Inferior parietal cortex (tissue), 1 donor: ENCODE data around the gene SHH.
"Not testable (repeated sequence)": the region's sequence is repeated elsewhere in the genome, so short reads cannot be mapped to it uniquely, and the experiment has no call there.

Experiments used
- DNase-seq: peaks from one replicate; pipeline ENCODE4 v3.0.0-alpha.2; 2016; ENCODE audit errors: extremely low spot score

Gene SHH

DNA sequence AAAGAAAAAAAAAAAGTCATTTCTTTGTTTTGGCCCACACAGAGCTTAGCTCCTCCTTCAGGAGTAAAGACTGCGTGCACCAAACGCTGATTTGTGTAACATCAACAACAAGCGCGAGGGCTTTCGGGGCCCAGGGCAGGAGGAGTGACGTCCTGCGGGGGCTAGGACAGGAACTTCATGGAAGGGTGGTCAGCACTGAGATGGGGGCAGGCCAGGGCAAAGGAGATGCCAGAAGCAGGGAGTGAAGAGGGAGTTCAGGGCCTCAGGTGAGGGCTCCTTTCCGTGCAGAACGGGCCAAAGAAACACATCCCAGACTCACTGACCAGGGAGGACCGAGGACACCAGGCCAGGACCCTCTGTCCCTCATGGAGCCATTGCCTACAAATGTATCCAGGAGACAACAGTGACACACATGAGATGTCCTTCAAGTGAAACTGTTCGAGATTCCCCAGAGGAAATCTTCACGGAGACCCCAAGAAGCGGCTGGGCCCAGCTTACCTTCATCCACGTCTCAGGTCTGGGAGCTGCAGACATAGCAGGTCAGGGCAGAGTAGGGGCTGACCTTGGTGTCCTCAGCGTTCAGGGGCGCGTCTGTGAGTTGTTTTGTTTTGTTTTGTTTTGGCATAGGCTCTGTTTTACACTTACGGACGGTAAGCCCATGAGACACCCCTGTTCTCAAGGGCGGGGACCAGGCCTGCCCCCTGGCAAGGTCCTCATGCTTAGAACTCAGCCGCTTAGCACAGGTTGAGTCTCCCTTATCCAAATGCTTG is 30.4 kb upstream of the SHH start:
- no peak for DNase-seq

DNA sequence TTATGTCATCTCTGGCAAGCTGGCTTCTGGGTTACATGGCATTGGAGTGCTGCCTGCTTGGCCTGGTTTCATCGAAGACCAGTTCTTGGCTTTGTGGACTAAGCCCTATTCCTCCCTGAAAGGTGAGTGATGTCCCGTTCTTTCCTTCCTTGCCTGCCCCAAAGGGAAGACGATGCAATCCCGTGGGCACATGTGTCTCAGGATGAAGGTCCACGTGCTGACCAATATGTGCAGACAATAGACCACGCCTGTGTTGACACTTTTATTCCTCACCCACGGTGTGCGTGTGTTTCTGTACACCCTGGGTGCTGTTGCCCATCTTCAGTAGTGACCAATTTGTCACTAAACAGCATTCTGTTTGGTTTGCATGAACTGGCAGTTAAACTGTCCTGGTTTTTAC is 28.6 kb upstream of the SHH start:
- no peak for DNase-seq

DNA sequence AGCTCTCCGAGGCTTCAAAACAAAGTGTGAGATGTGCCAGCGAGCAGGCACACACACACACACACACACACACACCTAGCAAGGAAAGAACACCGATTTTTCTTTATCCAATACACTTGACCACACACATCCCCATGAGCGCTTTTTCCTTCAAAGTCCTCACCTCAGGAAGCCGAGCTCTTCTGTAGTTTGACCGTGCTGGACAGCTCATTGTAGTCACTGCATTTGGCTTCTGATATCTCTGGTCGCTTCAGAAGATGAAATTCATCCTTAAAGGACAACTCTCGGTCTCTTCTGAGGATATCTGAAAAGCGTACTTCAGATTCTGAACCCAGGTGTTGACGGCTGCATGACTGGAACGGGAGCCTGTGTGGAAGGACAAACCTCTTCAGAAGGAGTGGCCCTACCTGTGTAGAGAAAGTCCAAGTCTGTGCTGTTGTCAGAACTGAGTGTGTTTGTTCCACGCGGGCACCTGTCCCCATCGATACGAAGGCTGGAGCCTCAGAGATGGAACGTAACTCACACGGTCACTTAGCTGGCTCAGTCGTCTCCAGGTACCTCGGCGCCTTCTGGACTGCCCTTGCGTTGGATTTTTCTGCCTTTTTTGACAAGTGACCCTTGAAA is 28.1 kb upstream of the SHH start:
- DNase-seq, result no peak

DNA sequence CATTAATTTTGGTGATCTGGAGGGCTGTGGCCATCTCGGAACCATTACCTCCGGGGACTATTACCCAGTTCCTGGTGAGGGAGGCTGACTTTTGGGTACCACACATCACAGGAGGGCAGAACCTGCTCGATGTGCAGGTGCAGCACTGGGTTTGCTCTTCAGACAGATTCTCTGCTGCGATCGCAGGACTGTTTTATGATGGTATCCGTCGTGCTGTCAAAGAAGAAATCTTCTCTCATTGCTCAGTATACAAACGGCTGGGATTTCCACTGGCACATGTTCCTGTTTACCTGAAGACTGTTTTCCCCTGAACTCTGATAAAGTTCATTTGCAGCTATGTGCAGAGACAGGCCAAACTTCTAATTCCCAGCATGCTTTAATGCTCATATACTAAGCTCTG is 27.2 kb upstream of the SHH start:
- DNase-seq, result no peak

DNA sequence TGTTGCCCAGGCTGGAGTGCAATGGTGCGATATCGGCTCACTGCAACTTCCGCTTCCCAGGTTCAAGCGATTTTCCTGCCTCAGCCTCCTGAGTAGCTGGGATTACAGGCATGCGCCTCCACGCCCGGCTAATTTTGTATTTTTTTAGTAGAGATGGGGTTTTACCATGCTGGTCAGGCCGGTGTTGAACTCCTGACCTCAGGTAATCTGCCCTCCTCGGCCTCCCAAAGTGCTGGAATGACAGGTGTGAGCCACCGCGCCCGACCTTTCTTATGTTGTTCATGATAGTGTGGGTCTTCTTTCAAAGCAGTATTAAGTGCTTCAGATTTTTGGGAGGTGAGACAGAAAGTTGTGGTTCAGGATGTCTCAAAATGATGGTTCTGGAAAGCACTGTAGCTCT is 26.0 kb upstream of the SHH start:
- not testable (repeated sequence) for DNase-seq

DNA sequence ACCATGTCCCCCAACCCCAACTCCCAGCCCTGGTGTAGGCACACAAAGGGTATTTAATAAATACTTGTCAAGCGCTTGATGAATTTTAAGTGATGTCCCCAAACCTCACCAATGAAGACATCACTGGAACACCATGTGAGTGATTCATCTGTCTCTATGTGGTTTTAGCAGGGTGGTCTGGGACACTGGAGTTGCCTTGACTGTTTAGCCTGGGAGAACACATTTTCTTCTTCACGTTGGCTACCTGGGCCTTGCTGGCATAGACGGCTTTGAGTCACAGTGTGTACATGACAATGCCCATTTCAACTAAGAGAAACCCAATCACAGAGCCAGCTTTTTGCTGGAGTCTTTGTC is 24.8 kb upstream of the SHH start:
- no peak for DNase-seq

DNA sequence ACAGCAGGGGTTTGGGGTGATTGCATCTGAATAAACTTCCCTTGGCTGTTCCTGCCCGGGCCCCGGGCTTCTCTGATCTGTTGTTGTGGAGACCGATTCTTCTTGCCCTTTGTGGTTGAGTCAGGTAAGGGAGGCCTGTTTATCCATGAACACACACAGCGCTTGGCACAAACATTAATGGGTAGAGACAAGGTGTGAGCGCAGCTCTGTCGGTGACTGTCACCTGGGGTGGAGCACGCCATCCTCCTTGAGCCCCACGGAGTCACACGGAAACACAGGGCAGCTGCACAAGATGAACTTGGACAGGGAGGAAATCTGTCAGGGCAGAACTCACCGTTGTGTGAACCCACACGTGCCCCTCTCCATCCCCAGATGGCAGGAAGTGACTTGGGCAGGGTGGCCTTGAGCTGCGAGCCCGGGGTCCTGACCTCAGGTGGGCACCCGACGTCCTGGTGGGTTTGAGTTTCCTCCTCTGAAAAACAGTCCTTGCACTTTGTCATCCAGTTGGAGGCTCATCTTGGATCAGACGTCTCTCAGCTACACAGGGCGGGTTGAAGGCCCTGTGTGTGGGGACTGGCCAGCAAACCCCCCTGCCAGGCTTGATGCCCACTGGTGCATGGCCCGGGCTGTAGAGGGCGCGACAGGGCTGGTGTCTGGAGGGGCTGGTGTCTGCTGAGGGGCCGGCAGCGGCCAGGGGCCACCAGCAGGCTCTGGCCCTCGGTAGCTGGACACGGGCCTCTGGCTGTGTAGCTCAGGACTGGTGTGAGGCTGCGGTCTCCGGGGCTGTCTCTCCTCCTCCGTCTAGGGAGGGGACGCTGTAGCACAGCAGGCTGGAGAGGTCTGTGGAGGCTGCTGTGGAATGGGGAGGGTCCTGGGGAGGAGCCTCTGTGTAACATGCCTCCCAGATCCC is 24.2 kb upstream of the SHH start:
- no peak for DNase-seq

DNA sequence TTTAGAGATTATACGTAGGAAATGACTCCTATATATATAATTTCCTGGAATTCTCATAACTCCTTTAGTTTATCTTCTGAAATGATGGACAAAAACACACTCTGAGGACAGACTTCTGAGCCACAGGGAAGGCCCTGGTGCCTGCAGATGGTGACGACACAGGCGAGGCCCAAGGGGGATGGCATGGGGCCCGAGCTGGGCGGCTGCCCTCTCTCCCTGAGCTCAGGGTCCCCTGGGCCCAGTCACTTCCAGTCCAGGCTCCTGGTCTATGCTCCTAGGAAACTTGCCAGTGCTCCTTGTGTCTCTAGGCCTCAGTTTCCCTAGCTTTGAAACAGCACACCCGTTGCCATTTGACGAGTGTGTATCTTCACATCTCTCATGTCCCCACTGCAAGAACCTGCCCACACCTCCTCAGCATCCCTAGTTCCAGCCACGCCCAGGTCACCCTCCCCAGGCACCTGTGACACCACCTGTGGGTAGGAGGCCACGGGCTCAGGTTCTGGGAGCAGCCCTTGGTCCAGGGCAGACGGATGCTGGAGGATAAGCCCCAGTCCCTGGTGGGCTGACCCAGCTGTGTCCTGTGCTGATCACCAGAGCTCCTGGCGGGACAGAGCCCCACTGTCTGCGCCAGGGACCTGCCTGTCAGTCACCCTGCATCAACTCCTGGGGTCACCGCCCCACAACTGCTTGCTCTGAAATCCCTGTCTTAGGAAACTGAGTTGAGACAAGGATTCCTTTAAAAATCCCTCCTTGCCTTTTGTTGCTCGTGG is 23.4 kb upstream of the SHH start:
- DNase-seq, result no peak

DNA sequence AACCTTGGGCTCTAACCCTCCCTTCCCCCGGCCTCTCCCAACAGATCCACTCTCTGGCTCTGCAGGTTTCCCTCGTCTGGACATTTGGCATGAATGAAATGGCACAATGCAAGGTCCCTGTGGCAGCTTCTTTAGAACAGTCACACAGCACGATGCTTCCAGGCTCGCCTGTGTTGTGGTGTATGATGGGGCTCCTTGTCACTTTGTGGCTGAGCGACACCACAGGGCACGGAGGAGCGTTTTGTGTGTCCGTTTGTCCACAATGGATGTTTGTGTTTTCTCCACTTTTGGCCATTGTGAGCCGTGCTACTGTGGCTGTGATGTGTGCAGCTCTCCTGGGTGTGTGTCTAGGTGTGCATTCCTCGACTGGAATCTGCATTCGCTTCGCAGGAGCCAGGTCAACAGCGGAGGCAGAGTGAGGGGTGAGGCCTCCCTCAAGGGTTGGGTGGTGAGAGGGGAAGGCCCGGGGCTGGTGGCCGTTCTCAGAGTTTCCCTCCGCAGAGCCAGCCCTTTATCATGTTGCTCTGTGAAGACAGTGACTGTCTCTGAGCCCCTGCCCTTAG is 22.3 kb upstream of the SHH start:
- no peak for DNase-seq

DNA sequence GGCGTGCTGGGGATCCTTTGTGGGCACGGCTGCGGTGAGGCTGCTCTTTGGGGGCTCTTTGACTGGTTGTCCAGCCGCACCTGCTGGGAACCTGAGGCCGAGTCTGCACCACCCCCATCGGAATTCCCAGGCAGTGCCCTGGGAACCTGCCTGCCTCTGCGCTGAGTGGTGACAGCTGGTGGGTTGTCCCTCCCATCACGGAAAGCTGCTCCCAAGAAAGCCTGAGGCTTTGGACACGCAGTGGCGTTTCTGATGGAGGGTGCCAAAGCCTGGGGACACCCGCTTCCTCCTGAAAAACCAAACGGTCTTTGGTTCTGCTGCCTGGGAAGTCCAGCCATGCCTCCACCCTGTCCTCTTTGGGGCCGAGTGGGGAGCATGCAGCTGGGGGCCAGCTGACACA is 21.4 kb upstream of the SHH start:
- no peak for DNase-seq

DNA sequence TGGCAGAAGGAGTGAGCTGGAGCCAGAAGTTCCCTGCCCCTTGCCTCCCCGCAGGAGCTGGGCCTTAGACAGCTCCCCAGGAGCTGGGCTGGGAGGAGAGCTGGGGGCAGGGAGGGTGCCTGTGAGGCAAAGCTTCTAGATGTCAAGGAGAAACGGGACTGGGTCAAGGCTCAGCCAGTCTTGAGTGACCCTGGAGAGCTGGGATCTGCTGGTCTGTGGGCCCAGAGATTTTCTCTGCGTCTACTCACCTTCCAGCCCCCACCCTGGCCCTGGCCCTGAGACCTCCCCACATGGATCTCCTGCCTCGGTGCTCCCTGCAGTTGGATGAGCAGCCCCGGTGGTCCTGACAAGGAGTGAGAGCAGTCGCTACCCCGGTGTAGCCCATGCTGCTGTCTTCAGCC is 20.3 kb upstream of the SHH start:
- no peak for DNase-seq

DNA sequence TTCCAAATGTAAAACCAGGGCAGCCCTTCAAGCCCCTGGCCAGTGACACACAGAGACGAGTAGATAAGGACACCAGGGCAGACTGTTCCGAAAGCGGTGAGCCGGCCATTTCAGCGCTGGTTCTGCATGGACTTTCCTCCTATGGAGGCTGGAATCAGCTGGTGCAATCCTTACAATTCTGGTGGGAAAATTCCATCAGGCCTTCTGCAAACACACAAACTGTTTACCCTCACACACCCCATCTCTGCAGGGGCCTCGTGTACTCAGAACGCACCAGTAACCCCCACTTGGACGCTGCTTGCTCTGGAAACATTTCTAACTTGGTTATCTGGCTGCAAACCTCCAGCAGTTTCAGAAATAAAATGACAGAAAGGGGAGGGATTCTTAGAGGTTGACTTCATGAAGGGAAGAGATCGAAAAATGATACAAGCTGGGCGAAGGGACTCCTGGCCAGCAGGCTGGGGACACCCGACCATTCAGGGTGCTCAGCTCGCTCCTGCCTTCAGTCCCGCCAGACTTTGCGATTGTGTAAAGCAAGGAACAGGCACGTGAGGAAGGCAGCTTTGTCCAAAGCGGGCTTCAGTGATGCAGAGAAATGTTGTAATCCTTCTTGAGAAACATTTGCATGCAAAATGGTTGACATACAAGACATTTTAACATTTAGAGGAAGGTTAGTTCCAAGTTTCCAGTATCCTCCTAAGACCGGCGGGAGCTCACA is 19.7 kb upstream of the SHH start:
- DNase-seq, result no peak

DNA sequence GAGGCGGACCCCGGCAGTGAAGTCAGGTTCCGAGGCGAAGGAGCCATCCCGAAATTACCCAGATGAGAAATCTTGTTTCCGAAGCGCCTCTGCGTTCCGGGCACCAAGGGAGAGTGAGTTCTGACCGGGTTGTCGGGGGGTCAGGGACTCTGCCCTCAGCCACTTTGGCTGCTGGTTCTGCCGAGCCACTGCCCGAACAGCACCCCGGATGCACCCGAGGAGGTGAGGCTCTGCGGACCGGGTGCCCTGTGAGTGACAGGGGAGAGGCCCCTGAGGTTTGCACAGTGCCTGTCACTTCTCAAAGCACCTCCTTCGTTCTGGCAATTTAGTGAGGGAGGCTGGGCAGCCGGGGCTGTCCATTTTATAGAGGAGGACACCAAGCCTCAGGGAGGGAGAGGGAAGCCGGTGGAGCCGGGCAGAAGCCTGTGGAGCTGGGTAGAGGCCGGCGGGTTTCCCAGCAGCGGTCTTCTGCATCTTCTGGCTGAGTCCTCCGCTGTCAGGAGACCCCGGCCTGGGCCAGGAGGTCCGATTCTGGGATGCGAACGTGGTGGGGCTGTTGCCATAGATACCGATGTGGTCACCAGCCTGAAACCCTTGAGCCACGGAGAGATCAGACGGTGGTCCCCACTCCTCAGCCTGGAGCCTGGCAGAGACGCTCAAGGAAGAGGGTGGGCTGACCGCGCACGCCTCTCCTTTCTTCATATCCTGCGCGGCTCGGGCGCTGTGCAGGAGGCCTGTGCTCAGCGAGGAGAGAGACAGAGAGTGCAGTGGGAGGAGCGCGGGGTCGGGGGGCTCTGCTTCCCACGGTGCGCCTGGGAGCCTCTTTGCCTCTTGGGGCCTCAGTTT is 18.9 kb upstream of the SHH start:
- no peak for DNase-seq

DNA sequence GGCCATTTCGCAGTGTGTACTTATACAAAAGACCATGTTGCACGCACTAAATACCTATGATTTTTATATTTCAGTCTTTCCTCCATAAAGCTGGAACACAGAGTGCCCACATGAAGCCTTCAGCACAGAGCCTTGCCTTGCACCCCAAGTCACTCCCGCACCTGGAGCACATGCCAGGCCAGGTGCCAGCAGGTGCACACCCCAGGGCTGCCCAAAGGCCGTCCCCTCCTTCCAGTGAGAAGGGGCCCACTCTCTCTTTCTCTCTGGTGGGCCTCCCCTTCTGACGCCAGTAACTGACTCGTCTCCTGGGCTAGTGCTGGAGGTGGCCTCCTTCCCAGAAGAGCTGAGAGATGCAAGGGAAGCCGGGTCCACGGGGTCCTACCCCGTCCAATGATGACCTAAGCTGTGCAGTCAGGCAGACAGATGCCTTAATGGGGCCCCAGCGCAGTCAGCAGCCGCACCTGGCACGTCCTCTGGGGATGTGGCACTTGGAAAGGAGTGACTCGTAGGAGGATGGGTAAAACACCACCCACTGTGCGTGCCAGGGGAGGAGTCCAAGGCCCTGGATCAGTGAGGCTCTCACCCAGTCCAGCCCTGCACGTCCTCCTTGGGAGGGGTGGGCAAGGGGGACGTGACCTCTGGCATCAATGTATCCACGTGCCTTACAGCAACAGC is 17.7 kb upstream of the SHH start:
- DNase-seq, result no peak

DNA sequence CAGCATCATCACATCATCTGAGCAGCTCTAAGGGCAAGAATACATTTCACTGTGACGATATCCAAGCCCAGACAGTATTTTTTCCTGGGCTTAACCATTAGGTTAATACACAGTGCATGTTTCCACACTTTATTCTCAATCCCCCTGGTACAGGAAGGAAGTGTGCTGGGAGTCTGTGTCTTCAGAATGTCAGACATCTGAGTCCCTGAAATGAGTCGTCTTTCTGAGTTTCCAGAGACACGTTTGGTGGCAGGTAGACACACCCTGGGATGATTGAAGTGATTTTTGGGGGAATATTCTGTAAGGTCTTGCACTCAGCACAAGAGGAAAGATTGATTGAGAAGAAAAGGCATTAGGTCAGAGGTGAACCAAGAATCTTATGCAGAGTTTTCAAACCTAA is 13.1 kb upstream of the SHH start:
- DNase-seq, result no peak

DNA sequence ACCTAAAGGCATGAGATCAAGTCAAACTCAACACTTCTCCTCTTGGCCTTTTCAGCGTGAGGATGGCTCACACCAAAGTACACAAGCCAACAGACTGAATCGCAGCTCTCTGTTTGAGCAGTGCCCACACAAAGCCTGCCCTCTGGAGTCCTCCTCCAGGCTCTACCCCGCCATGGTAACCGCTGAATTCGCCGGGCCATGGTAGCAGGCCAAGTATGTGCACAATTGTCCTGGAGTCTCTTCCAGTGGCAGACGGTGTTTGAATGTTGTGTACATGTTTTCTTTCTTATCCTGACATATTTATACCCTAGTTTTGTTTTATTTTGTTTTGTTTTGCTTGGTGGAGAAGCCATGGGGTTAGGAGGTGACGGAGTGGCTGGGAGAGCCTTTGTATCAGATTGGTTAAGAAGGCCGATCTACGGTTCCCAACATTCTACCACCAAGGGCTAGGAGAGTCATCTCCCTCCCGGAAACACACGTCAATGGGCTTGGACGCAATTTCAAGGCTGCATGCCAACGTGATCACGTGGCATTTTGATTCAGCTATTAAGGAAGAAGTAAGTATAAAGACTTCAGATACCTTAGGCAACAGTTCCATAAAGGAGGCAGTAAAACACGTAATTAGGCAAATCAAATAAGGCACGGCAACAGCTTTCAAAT is 12.1 kb upstream of the SHH start:
- no peak for DNase-seq

DNA sequence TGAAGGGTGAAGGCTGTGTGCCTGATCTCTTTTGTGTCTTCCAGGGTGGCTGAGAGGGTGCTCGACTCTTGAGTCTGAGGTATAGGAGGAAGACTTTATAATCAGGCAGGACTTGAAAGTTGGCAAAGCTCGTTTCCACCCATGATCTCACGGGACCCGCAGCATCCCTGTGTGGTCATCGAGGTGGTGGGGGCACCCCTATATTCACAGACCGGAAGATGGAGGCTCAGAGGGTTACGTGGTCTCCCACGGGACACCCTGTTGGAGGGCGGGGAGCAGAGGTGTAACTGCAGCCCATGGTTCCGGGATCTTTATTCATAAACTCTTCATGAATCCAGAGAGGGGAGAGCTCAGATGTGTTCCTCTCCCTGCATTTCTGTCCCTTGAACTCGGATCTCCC is 9.6 kb upstream of the SHH start:
- DNase-seq, result no peak

DNA sequence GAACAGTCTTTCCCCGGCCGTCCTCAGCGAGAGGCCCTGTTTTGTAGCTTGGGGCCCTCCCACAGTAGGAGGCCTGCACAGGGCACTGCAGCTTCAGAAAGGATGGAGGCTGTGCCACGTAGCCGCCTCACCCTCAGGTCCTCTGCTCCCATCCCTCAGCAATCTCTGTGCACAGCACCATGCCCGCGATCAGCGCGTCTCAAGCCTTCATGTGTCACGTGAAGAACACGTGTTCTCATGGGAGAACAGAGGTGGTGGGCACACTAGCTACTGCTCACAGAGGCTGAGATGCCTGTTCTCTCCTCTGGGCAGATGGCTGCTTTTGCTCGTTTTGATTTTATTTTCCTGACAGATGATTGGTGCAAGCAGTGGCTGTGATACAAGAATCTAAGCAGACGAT is 8.5 kb upstream of the SHH start:
- DNase-seq, result no peak

DNA sequence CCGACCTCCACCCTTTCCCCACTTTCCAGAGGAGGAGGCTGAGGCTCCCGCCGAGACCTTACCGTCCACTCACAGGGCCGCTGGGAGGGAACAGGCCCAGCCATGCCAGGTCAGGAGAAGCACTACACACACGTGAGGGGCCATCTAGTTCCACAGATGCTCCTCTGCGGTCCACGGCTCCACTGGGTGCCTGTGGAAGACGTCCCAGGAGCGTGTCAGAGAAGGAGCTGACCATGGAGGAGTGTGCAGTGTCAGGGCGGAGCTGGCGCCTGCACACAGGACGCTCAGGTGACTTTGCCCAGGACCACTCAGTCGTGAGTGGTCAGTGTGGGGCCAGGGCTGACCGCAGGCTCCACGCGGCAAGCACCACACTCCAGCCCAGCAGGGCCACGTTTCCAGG is 8.0 kb upstream of the SHH start:
- DNase-seq, result no peak
